Activated CD8-positive, alpha-beta memory T cell treated with anti-CD3 and anti-CD28 coated beads, Interleukin-2, amount 50 U/mL, for 48 hours (primary cell): ENCODE data around the gene SNTB2.
"Not testable (repeated sequence)": the region's sequence is repeated elsewhere in the genome, so short reads cannot be mapped to it uniquely, and the experiment has no call there.

Experiments used
- DNase-seq: peaks from one replicate; pipeline ENCODE4 v3.0.0-alpha.2; 2020

Gene SNTB2

DNA sequence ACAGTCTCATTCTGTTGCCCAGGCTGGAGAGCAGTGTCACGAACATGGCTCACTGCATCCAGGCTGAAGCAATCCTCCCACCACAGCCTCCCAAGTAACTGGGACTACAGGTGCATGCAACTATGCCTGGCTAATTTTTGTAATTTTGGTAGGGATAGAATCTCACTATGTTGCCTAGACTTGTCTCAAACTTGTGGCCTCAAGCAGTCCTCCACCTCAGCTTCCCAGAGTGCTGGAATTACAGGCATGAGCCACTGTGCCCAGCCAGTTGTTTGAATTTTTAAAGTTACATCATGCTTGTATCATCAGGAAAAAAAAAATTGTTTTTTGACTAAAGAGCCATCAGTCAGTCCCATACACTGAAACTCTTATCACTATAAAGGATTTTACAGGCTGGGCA, 107.1 kb downstream of the SNTB2 start:
- no peak for DNase-seq

DNA sequence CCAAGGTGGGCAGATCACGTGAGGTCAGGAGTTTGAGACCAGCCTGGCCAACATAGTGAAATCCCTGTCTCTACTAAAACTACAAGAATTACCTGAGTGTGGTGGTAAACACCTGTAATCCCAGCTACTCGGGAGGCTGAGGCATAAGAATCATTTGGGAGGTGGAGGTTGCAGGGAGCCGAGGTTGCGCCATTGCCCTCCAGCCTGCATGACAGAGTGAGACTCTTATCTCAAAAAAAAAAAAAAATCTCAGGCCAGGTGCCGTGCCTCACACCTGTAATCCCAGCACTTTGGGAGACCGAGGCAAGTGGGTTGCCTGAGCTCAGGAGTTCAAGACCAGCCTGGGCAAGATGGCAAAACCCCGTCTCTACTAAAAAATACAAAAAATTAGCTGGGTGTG, 109.8 kb downstream of the SNTB2 start:
- not testable (repeated sequence) for DNase-seq

DNA sequence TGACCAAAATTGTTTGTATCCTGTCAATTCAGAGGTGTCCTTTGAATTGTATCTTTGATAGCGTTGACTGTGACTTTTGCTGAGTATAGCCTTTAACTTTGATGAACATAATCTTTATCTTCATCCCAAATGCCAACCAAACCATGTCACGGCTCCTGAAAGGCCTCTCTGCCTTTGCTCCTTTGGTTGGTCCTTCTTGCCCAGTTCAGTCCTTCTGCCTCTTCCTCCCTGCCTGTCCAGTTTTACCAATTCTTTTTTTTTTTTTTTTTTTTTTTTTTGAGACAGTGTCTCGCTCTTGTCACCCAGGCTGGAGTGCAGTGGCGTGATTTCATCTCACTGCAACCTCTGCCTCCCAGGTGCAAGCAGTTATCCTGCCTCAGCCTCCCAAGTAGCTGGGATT, 111.3 kb downstream of the SNTB2 start:
- no peak for DNase-seq

DNA sequence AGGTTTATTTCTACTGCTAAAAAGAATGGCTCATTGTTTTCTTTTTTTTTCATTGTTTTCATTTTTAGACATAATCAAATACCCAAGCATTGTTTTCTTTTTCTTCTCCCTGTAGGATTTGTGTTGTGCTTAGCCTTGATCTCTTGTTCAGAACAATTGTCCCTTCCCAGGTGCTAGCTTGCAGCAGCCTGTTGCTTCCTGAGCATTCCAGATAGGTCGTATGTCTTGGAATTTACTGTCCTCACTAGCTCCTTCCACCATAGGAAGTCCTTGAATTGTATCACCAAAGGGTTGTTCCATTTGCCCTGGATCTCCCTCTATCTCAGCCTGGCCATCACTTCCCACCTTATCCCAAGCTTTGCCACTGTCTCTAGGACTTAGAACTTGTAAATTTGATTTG, 114.2 kb downstream of the SNTB2 start:
- DNase-seq: no peak

DNA sequence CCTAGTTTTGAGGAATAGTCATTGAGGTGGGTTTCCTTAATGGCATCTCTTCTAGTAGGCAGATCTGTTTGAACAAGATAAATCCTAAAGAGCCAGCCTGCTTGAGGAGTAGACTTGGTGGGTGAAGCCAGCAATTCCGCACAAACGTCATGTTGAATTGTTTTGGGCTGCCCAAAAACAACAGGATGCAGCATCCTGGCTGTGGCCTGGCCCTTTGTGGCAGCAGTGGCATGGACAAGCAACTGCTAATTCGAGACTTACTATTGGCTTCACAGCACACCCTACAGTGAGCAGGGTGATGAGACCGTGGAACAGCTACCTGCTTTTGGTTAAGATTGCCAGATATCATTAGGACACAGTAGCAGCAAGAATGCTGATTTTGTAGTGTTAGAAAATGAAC, 114.9 kb downstream of the SNTB2 start:
- DNase-seq: no peak

DNA sequence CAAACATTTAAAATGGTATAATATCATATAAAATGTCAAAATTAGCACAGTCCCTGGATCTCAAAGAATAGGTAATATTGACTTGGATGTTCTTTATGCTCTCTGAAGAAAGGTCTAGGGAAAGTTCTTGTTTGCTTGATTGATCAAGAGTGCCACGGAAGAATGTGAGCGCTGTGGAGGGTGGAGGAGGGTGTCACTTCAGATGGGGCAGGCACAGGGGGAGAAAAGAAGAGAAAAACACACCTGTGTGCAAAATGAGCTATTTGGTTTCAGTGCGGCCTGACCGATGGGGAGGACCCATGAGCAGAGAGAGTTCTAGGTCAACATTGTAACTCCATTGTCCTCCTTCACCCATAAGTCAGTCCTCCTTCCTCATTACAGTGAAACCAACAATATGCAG, 115.3 kb downstream of the SNTB2 start:
- no peak for DNase-seq

DNA sequence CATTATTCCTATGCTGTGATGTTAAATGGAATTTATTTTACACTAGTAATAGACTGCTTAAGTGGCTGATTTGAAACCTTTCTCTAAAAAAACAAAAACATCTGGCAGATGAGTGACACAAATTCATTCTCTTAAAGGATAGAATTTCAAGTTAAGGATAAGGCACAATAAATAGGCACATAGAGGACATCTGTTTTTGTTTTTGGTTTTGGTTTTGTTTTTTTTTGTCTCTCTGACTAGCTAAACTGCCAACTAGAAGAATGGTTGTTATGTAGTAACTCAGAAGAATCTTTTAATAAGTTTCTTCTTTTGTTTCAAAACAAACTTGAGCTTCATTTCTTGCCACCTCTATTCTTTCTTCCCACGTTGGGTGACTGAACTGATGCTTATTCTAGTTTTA, 119.1 kb downstream of the SNTB2 start:
- no peak for DNase-seq

DNA sequence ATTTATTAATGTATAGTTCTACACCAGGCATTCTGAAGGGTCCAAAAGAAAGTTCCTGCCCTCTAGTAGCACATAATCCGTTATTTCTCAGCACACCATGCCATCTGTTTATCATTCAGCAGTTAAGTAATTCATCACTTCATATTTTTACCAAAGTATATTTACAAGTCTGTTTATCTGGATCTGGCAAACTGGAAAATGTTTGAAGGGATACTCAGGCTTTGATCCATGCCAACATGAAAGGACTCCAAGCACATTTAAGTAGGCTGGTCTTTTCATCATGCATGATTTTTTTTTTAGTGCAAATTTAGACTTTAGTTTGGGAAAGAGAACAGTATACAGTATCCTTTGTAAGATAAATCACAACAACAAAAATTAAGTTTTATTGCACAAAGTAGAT, 120.1 kb downstream of the SNTB2 start:
- no peak for DNase-seq

DNA sequence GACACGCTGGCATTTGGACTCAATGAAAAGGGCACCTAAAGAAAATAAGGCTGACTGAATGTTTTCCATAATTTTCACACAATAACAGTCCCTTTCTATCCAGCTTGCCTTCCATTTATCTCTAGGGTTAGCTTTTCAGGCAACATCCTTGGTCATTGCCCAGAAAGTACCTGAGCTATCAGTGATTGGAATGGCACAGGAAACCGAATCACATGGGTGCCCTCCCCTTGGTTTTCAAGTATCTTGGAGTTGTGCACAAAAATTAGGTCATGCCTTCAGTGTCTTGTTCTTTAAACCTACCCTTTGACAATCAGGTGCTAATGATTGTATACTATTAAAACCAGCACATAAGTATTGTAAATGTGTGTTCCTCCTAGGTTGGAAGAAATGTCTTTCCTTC, 120.9 kb downstream of the SNTB2 start:
- no peak for DNase-seq

DNA sequence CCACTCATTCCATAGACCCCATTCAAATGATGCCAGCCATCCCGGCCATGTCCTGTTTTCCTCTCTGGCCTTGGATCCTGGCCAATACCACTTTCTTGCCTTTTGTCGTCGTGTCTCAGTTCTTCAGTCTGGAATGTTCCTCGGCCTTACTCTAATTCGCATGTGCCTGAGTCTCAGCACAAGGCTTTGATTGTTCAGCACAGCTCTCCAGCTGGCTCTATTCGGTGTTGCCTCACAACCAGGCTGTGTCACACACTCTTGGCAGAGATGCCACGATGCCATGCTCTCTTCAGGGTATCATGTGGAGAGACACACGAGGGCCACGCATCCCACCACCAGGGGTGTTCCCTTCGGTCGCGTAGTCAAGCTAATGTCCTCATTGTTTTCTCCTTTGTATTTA, 122.4 kb downstream of the SNTB2 start:
- no peak for DNase-seq

DNA sequence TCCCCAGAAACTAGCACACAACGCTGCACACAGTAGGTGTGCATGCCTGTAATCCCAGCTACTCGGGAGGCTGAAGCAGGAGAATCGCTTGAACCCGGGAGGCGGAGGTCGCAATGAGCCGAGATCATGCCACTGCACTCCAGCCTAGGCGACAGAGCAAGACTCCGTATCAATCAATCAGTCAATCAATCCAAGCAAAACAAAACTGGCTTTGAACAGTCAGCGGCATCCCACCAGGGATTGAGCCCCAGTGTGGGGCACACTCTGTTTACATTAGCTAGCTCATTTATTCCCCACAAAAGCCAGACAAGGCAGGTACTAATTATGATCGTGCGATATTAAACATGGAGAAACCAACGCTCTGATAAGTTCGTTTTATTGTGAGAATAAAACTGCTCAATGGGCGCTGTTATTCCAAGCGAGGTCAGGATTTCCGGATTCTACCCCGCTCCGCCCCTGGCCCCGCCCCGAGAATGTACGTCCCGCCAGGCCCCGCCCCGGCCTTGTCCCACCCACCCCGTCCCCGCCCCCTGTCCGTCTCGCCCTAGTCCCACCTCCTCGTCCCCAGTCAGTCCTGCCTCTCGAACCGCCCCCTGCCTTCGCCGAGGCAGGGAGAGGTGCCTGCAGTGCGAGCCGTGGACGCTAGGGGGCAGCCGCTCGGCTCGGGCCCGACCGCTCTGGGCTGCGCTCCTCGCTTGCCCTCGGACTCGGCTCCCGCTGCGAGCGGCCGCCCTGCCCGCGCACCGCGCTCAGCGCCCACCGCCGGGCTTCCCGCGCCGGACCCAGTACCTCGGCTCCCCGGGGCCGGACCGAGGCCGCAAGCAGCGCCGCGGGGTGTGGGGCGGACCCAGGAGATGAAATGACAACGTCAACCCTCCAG, 123.9 kb downstream of the SNTB2 start, which contains the start of gene VPS4A:
VPS4A (plus strand) TSS at position 698 of the 880 bp plus-strand sequence; CDS start at position 860, 162 bp downstream.
- DNase-seq: peak; percentile 100

DNA sequence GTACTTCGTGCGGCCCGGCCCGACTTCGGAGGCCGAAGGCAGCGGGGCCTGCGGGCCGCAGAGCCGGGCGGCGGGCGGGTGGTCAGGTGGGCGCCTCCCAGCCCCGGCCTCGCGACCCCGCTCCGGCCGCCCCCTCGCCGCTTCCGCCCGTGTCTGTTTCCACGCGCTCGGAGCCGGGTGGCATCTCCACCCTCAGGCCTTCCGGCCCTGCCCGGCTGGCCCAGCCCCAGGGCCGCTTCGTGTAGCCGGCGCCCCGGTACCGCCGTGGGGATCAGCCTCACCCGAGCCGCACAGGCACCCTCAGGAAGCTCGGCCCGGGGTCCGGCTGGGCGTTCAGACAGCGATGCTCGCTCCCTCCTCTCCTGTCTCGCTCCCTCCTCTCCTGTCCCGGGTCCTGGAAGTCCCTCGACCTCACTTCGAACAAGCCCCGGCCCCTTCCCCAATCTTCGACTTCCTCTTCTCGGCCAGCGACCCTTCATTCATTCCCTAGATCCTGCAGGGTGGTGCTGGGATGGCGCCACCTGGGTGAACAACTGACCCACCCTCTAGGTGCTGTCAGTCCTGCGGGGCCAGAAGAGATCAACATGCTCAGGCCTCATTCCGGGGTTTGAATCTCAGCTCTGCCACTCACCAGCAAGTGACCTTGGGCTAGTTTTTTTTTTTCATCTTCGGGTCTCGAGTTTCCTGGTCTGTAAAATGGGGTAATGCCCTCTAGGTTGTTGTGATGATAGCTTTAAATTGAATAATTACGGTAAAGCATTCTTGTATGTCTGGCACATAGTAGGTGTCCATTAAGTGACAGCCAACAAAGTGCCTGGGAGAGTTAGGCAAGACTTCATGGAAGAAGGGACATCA, 124.8 kb downstream of the SNTB2 start:
- peak; percentile 79 for DNase-seq

DNA sequence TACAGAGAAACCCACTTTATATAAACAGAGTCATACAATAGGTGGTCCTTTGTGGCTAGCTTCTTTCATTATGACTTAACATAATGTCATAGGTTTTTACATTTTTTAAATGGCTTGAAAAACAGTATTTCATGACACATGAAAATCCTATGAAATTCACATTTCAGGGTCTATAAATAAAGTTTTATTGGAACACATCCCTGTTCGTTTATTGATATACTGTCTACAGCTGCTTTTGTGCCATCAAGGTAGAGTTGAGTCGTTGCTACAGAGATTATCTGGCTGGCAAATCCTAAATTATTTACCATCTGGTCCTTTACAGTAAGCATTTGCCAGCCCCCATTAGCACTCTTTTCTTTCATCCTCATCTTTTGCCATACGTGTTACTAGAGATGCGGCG, 126.5 kb downstream of the SNTB2 start:
- DNase-seq: no peak

DNA sequence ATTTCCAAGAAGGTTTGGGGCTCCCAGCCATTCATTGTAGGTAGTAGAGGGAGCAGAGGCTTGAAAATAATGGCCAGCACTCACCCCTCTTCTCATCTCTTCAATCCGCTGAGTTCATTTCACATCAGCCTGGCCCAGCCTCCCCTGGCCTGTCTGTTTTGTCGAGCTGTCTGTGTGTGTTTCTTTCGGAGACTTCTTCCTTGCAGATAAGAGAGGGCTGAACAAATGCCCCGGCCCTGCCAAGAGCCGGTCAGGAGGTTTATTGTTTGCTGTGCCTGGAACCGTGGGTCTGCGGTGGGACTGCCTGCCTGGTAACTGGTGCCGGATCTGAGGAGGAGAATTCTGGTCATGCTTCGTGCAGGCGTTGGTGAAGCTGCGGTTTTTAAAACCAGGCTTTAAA, 127.6 kb downstream of the SNTB2 start:
- no peak for DNase-seq

DNA sequence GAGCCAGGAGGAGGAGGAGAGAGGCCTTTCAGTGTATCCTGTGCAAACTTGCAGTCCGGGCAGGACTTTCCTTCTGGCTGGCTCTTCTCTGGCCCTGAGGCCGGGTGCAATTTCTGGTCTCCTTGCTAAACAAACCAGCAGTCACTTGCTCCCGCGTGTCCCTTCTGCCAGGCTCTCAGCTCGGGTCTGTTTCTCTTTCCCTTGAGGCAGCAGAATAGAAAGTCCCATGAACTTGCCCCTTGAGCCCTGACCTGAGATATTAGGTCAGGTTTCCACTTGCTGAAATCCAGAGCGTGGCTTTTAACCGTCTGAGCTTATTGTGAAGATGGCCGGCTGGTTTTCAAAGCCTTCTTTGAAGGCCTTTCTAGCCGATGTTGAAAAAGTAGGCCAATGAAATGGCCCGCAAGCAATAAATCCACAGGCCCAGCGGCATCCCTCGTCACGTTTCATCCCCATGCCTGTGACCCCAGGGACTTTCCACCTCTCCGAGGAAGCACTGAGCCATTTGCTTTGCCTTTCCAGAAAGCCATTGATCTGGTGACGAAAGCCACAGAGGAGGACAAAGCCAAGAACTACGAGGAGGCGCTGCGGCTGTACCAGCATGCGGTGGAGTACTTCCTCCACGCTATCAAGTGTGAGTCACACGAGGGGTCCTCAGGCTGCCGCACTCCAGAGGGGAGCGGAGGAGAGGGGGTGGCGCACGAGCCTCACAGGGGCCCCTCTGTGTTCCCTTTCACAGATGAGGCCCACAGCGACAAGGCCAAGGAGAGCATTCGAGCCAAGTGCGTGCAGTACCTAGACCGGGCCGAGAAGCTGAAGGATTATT, 128.7 kb downstream of the SNTB2 start:
- no peak for DNase-seq

DNA sequence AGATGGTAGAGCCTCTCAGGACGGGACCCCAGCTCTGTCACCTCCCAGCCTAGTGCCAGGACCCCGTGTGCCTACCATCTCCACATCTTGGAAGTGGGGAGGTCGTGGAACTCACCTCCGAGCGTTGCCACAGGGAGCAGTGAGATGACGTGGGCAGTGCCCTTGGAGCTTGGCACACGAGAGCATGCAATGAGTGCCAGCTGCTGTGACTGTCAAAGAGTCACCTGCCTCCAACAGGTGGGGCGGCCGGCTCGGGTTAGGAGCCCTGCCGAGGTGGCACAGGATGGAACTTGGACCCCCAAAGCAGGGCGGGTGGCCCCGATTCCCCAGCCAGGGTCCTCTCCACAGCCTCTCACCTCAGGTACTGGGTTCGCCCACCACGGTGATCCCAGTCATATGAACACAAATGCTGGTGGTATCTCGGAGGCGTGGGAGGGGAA, 129.7 kb downstream of the SNTB2 start:
- no peak for DNase-seq

DNA sequence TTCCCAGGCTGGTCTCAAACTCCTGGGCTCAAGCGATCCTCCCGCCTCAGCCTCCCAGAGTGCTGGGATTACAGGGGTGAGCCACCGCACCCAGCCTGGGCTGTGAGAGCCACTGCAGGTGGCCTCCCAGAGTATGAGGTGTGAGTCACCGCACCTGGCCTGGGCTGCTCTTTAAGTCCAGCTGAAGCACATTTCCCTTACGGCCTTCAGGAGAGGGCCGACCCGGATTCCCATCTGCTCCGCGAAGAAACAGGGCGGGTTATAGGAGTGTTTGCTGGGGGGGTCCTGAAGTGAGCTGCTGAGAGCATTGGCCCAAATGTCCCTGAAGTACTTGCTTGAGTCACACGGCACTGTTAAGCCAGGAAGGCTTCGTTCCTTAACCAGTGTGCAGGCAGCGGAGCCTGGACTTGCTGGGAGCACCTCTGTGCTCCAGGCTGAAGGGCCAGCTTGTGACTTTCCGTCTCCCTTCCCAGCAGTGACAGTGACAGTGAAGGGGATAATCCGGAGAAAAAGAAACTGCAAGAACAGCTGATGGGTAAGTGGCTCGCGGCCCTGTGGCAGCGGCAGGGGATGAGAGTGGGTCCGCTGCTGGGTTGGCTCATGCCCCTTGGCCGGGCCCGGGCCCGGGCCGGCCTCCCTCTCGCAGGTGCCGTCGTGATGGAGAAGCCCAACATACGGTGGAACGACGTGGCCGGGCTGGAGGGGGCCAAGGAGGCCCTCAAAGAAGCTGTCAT, 131.4 kb downstream of the SNTB2 start:
- no peak for DNase-seq

DNA sequence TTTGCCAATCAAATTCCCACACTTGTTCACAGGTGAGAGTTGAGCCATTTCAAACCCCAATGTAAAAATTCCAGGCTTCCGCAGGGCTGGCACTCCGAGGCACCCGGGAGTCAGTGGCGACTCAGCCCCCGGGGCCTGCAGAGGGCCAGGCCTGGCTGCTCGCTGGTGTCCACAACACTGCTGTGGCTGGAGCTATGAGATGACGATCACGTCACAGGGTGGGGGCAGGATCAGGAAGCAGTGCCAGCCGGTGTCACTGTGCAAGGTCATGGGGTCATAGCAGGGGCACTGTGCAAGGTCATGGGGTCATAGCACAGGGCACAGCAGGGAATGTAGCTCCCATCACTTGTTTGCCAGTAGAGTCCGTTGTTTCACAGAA, 131.9 kb downstream of the SNTB2 start:
- no peak for DNase-seq

DNA sequence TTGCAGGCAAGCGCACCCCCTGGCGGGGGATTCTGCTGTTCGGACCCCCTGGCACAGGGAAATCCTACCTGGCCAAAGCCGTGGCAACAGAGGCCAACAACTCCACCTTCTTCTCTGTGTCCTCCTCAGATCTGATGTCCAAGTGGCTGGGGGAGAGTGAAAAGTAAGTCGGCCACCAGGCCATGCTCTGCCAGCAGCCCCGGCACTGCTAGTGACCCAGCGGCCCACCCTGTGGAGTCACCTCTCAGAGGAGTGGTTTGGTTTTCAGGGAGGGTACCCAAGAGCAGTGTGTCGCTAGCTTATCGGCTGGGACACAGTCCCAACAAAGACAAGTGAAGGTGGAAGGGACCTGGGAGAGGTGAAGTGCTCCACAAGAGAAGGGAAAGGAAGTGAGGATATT, 132.4 kb downstream of the SNTB2 start:
- DNase-seq: no peak

DNA sequence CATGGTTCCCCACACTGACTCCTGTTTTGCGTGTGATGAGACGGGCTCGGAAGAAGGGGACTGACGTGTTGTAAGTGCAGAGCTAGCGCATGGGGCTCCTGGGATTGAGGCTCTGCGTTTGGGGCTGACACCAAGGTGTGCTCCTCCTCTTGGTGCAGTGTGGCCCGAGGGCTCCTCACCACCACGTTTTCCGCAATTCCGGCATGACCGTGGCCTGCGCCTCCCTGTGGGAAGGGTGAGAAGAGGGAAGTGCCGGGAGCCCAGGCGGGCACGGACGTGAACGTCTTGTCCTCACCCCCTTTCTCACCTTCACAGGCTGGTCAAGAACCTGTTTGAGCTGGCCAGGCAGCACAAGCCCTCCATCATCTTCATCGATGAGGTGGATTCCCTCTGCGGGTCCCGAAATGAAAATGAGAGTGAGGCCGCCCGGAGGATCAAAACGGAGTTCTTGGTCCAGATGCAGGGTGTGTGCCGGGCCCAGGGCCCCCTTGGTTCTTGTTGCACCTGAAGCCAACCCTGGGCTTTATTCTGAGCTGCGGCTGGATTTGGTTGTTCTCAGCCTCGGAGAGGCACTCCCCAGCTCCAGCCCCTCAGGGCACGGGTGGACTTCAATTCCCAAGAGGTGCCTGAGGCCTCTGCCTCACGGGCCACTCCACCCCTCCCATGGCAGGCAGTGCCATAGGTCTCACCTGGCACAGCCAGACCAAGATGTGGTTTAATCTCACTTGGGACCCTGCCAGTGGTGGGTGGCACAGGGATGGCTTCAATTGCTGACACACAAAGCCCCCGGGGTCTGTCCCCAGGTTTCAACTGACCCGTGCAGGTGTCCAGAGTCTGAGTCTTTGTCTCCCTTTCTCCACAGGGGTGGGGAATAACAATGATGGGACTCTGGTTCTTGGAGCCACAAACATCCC, 133.1 kb downstream of the SNTB2 start:
- no peak for DNase-seq

DNA sequence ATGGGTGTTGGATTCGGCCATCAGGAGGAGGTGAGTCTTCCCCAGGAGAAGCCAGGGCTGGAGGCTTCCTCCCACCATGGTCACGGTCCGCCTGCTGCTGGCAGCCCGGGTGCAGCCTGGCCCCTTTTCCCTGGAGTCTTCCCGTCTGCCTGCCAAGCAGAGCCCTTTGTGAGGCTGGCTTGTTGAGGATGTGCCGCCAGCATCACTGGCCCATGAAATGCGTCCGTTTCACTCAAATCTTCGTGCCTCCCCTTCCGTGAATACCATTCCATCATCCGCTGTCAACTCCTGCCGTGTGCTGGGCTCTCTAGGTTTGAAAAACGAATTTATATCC, 133.7 kb downstream of the SNTB2 start:
- no peak for DNase-seq
